Uterus (tissue), 4 donors: ENCODE measurements around the gene CNST. TPM values are rescaled to one million over a fixed set of nuclear protein-coding genes. Genes with fewer than 3 reads are reported as not detected.

Experiments
- DNase-seq, 2 donors: peaks; one replicate each; pipeline ENCODE4 v3.0.0-alpha.2; 2019 to 2020
- H3K27ac ChIP-seq, 2 donors: fragments of 200-600 bp; sonication (generic); 1 replicate in 1 of 2; 2 replicates in 1 of 2; pipeline ENCODE4 v1.5.1; 2016 to 2018
- H3K27me3 ChIP-seq, 2 donors: fragments of 200-600 bp; sonication (generic); one replicate each; pipeline ENCODE4 v1.5.1; 2018 to 2019; ENCODE audit warnings: control low read depth in 1 of 2
- H3K36me3 ChIP-seq, 2 donors: fragments of 200-600 bp; sonication (generic); one replicate each; pipeline ENCODE4 v1.5.1; 2019; ENCODE audit warnings: control low read depth in 1 of 2
- H3K4me1 ChIP-seq, 2 donors: fragments of 200-600 bp; sonication (generic); one replicate each; pipeline ENCODE4 v1.5.1; 2018 to 2019; ENCODE audit warnings: control low read depth in 1 of 2
- H3K4me3 ChIP-seq, 2 donors: fragments of 200-600 bp; sonication (generic); 1 replicate in 1 of 2; 2 replicates in 1 of 2; pipeline ENCODE4 v1.5.1; 2018 to 2019; ENCODE audit warnings: mild to moderate bottlenecking in 1 of 2
- H3K9me3 ChIP-seq, 2 donors: fragments of 200-600 bp; sonication (generic); one replicate each; pipeline ENCODE4 v1.5.1; 2019; ENCODE audit warnings: control low read depth in 1 of 2
- POLR2A ChIP-seq, 2 donors: fragments of 450-650 bp; IDR thresholded peaks; one replicate each; pipeline ENCODE4 v1.6.1; 2016; ENCODE audit warnings: antibody characterized with exemption in 2 of 2, mild to moderate bottlenecking in 1 of 2, moderate library complexity in 1 of 2
- intact Hi-C: fragments of 100-400 bp; cut with DNase I; formaldehyde crosslinking; loops from one replicate; pipeline ENCODE4 v1.15.1; 2023; ENCODE audit warnings: low total_unique reads
- total RNA-seq, 4 donors: library from RNA; depleted of rRNA in 3 of 4; stranded (reverse); fragments of >200 nt in 3 of 4; gene quantifications; one replicate each; pipeline versions ENCODE4 v1.1.0 to v1.2.4, GENCODE V29; 2014 to 2023
- TF ChIP-seq, protein P1 (sequence below), 4 experiments: fragments of 200-600 bp in 2 of 4; fragments of 450-650 bp in 2 of 4; sonication (generic) in 2 of 4; IDR thresholded peaks; one replicate each; pipeline ENCODE4 v1.5.1; 2016 to 2019; ENCODE audit warnings: antibody characterized with exemption in 4 of 4, mild to moderate bottlenecking in 2 of 4, moderate library complexity in 1 of 4
- donor health status: DM: yes; HTN: yes; CAD: no.

Gene CNST
- total RNA-seq, 4 donors from 2014 or later, result 19.7 to 31.0 (median 29.2) TPM

DNA sequence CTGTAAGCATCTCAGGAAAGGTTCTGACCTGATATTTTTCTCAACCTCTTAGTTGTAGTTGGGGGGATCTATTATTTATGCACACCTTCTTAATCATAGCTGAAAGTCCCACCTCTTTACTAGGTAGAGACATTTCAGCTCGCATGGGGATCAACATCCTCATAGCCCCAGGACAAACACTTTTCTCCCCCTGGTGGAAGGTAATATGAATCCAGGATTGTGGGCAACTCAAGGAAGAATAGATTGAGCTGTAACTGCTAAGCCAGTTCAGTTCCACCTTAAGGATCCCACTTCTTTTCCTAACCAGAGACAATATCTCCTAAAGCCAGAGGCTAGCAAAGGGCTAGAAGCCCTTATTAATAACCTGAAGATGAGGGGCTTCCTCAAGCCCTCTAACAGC lies 33.7 kb upstream of the CNST start:
- TF ChIP-seq POLR2A (IDR thresholded peaks at IDR 0.05), result no peak
- TF ChIP-seq, protein P1, sequence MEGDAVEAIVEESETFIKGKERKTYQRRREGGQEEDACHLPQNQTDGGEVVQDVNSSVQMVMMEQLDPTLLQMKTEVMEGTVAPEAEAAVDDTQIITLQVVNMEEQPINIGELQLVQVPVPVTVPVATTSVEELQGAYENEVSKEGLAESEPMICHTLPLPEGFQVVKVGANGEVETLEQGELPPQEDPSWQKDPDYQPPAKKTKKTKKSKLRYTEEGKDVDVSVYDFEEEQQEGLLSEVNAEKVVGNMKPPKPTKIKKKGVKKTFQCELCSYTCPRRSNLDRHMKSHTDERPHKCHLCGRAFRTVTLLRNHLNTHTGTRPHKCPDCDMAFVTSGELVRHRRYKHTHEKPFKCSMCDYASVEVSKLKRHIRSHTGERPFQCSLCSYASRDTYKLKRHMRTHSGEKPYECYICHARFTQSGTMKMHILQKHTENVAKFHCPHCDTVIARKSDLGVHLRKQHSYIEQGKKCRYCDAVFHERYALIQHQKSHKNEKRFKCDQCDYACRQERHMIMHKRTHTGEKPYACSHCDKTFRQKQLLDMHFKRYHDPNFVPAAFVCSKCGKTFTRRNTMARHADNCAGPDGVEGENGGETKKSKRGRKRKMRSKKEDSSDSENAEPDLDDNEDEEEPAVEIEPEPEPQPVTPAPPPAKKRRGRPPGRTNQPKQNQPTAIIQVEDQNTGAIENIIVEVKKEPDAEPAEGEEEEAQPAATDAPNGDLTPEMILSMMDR (IDR thresholded peaks at IDR 0.05), result no peak

DNA sequence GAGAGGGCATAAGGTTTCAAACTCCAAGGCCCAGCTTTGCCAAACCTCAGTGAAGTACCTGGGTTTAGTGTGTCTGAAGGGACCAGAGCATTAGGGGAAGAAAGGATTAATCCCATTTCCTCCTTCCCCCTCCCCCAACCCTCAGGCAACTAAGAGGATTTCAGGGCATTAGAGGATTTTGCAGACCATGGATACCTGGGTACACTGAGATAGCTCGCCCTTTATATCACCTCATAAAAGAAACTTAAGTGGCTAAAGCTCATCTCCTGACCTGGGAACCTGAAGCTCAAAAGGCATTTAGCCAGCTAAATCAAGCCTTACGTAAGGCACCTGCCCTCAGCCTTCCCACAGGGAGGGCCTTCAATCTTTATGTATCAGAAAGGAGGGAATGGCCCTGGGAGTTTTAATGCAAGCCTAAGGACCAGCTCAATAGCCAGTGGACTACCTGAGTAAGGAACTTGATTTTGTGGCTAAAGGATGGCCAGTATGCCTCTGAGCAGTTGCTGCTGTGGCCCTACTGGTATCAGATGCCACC lies 32.8 kb upstream of the CNST start:
- H3K4me3 ChIP-seq, result no peak overlapping the region
- no peaks in the 10 kb centered on the region for H3K4me1 ChIP-seq
- no peak for TF ChIP-seq POLR2A (IDR thresholded peaks at IDR 0.05)
- TF ChIP-seq, protein P1 (IDR thresholded peaks at IDR 0.05), result no peak
- H3K36me3 ChIP-seq, result no peaks in the 10 kb centered on the region
- no peaks in the 10 kb centered on the region for H3K9me3 ChIP-seq
- H3K27me3 ChIP-seq, result no peaks in the 10 kb centered on the region
- intact Hi-C loops, result no loop called here
- no peak for DNase-seq
- H3K27ac ChIP-seq, result no peak overlapping the region

More for the DNA sequence above, 33.7 kb upstream of the CNST start:
- no peaks in the 10 kb centered on the region for H3K27me3 ChIP-seq
- intact Hi-C loops, result no loop called here
- no peak overlapping the region for H3K4me3 ChIP-seq
- no peak overlapping the region for H3K27ac ChIP-seq
- no peaks in the 10 kb centered on the region for H3K4me1 ChIP-seq
- H3K36me3 ChIP-seq, result no peaks in the 10 kb centered on the region
- no peak for DNase-seq
- H3K9me3 ChIP-seq, result no peaks in the 10 kb centered on the region

DNA sequence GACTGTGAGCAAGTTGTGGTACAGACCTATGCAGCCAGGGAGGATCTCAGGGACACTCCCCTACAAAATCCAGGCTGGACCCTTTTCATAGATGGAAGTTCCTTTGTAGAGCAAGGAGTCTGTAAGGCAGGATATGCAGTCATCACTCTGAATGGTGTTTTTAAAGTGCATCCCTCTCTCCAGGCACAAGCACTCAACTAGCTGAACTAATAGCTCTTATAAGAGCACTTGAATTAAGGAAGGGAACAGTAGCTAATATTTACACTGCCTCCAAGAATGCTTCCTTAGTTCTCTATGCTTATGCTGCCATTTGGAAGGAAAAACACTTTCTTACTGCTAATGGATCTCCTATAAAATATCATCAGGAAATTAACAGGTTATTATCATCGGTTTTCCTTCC lies 32.1 kb upstream of the CNST start:
- intact Hi-C loops, result no loop called here
- H3K27ac ChIP-seq, result no peak overlapping the region

DNA sequence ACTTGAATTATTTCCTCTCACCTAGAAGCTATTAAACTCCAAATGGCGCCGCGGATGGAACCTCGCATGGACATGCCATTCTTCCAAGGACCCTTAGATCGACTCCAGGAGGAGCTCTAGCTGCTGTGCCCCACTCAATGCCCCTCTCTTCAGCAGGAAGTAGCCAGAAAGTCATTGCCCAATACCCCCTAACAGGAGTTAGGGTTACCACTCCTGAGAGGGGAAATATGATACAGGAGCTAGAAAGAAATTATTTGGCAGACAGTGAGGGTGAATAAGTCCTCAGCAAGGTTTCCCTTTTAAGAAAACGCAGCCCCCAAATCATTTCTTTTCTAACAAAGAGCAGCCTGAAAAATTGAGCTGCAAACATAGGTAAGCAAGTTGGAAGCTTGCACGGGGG lies 28.8 kb upstream of the CNST start:
- TF ChIP-seq, protein P1 (IDR thresholded peaks at IDR 0.05), result no peak
- no peak for TF ChIP-seq POLR2A (IDR thresholded peaks at IDR 0.05)
- no peaks in the 10 kb centered on the region for H3K9me3 ChIP-seq
- no peaks in the 10 kb centered on the region for H3K36me3 ChIP-seq
- no peak overlapping the region for H3K4me3 ChIP-seq
- DNase-seq, result no peak
- no peaks in the 10 kb centered on the region for H3K4me1 ChIP-seq
- intact Hi-C loops, result no loop called here
- no peaks in the 10 kb centered on the region for H3K27me3 ChIP-seq
- no peak overlapping the region for H3K27ac ChIP-seq

More for the DNA sequence above, 32.1 kb upstream of the CNST start:
- no peaks in the 10 kb centered on the region for H3K27me3 ChIP-seq
- H3K9me3 ChIP-seq, result no peaks in the 10 kb centered on the region
- no peaks in the 10 kb centered on the region for H3K4me1 ChIP-seq
- H3K4me3 ChIP-seq, result no peak overlapping the region
- no peak for TF ChIP-seq POLR2A (IDR thresholded peaks at IDR 0.05)
- TF ChIP-seq, protein P1 (IDR thresholded peaks at IDR 0.05), result no peak
- no peak for DNase-seq
- no peaks in the 10 kb centered on the region for H3K36me3 ChIP-seq

DNA sequence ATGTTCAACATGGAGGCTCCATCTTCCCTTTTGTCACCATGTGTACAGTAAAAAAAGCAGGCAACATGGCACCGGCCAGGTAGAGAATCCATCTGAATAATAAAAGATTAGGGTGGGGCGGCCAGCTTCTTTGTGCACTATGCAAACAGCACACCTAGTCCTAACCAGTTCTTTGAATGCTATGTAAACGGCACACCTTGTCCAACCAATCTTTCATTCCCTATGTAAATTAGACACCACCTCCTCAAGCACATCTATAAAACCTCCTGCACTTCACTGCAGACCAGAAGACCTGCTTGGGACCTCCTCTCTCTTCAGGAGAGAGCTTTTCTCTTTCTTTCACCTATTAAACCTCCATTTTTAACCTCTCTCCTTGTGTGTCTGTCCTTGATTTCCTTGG lies 28.4 kb upstream of the CNST start:
- no peak for TF ChIP-seq POLR2A (IDR thresholded peaks at IDR 0.05)
- TF ChIP-seq, protein P1 (IDR thresholded peaks at IDR 0.05), result no peak
- Histone ChIP-seq H3K4me1 (no peaks in the 10 kb centered on the region), H3K4me3 (no peak overlapping the region), H3K9me3 (no peaks in the 10 kb centered on the region), H3K36me3 (no peaks in the 10 kb centered on the region), H3K27me3 (no peaks in the 10 kb centered on the region), H3K27ac (no peak overlapping the region)
- no peak for DNase-seq
- intact Hi-C loops, result no loop called here
